Suprapubic skin (tissue), 4 donors: ENCODE data around the gene ZNF860.

Experiments used
- EP300 ChIP-seq: sonication (generic); formaldehyde crosslinking; IDR thresholded peaks from one replicate; pipeline ENCODE4 v1.6.1; 2017; ENCODE audit warnings: antibody characterized with exemption
- POLR2A ChIP-seq, 2 donors: fragments of 450-650 bp; IDR thresholded peaks; one replicate each; pipeline ENCODE4 v1.6.1; 2017; ENCODE audit warnings: antibody characterized with exemption in 2 of 2, mild to moderate bottlenecking in 2 of 2, moderate library complexity in 2 of 2
- POLR2AphosphoS5 ChIP-seq, 3 donors: sonication (generic); formaldehyde crosslinking; IDR thresholded peaks; one replicate each; pipeline ENCODE4 v1.6.1; 2017; ENCODE audit warnings: antibody characterized with exemption in 3 of 3
- TF ChIP-seq, protein P1 (sequence below), 2 donors: fragments of 200-600 bp in 1 of 2; fragments of 450-650 bp in 1 of 2; sonication (generic) in 1 of 2; IDR thresholded peaks; one replicate each; pipeline ENCODE4 v1.5.1; 2016 to 2019; ENCODE audit warnings: antibody characterized with exemption in 2 of 2, mild to moderate bottlenecking in 1 of 2, moderate library complexity in 1 of 2

DNA sequence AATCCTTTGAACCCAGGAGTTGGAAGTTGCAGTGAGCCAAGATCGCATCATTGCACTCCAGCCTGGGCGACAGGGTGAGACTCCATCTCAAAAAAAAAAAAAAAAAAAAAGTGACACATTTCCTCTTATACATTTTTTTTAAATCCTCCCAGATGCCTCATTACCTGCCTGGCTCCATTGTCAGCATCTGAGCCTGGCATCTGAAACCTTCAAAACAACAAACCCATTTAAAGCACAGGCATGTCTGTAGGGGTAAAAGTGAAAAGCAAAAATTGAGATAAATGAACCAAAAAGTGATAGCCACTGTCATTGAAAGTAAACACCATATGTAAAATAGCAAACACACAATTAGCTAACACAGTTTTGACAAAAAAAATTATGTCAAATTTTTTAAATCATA is 39.1 kb upstream of the ZNF860 start:
- TF ChIP-seq, protein P1, sequence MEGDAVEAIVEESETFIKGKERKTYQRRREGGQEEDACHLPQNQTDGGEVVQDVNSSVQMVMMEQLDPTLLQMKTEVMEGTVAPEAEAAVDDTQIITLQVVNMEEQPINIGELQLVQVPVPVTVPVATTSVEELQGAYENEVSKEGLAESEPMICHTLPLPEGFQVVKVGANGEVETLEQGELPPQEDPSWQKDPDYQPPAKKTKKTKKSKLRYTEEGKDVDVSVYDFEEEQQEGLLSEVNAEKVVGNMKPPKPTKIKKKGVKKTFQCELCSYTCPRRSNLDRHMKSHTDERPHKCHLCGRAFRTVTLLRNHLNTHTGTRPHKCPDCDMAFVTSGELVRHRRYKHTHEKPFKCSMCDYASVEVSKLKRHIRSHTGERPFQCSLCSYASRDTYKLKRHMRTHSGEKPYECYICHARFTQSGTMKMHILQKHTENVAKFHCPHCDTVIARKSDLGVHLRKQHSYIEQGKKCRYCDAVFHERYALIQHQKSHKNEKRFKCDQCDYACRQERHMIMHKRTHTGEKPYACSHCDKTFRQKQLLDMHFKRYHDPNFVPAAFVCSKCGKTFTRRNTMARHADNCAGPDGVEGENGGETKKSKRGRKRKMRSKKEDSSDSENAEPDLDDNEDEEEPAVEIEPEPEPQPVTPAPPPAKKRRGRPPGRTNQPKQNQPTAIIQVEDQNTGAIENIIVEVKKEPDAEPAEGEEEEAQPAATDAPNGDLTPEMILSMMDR (IDR thresholded peaks at IDR 0.05) = no peak
- TF ChIP-seq POLR2AphosphoS5 (IDR thresholded peaks at IDR 0.05) (no peak), EP300 (no peak), POLR2A (IDR thresholded peaks at IDR 0.05) (no peak)
